ENCODE measurements around the gene SLC19A3.
A peak's percentile ranks its signal among the peaks of the same experiment; 100 is the strongest.
"Not testable (repeated sequence)": the region's sequence is repeated elsewhere in the genome, so short reads cannot be mapped to it uniquely, and the experiment has no call there.

The SLC19A3 gene

DNA sequence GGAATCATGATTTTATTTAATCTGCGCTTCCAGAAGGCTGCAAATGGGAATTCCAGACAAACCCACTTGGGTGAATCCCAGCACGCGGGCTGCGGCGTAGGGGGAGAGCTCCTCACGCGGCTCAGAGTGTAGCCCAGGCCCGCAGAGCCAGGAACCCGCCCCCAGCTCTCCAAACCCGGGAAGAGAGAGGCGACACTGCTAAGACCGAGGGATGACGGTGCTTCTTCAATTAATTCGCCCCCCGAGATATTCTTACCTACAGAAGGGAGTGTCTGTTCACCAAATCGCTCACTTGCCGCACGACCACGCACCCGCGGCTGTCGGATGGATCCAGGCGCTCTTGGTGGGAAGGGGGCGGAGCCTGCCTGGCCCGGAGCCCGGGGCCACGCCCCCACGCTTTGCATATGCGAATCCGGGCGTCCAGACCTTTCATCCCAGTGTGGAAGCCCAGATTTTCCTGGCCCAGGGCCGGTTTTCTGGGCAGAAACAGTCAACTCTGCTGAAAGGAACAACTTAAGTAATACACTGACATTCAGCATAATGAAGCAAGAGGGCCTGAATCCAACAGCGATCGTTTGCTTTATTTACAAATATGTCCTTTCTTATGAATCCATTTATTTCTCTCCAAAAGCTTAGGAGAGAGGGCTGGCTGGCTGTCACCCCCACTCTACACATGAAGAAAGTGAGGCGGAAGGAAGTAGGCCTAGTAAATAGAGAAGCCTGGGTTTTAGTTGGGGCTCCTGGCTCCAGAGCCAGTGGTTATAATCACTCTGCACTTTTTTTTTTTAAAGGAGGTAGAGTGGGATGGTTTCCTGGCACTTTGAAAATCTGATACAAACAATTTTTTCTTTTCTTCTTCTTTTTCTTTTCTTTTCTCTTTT lies at the start of gene SLC19A3:
SLC19A3 (minus strand) TSS at position 342 of the 881 bp plus-strand sequence. CDS start 15,710 bp downstream, outside the sequence.
- peak; percentile 4 to 39 for DNase-seq

DNA sequence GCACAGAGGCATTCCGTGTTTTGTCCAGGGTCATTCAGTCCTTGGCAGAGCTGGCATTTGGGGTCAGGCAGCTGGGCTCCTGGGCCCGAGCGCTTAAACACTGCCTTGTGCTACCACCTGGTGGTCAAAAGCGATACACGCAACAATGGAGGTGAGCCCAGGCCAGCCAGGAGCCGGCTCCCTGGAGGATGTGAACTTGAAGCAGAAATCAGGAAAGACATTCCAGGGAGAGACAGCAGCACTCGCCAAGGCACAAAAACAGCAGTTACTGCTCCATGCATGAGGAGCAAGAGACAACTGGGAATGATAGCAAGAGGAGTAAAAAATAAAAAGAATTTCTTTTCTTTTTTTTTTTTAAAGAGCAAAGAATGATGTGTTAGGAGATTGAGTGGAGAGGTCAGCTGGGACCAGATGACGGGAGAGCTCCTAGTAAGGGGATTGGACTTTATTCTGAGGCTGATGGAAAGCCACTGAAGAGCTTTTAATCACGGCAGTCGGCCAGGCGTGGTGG lies 48.6 kb upstream of the SLC19A3 start:
- DNase-seq, result peak; percentile 57 to 62

DNA sequence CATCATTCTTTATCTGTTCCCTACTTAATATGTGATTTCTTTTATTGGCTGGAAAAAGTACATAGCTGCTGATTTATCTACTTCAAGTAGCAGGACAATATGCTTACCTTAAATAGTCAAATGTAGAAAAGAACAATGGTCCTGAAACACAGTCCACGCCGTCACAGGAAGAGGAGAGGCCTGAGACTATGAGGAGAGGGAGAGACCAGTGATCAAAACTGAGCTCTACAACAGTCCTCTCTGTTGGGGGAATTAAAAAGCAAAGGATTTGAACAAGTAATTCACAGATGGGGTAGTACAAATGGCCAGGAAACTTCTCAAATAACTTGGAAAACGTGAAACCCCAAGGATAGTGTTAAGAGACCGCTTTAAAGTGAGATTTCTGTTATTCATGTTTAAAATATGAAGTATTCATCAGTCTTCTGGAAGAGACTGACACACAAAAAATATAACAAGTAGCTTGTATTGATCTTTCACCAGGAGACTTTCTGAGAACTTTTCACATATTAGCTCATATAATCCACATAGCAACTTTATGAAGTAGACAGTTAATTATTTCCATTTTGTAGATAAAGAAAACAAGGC lies 48.1 kb upstream of the SLC19A3 start:
- no peak for DNase-seq

DNA sequence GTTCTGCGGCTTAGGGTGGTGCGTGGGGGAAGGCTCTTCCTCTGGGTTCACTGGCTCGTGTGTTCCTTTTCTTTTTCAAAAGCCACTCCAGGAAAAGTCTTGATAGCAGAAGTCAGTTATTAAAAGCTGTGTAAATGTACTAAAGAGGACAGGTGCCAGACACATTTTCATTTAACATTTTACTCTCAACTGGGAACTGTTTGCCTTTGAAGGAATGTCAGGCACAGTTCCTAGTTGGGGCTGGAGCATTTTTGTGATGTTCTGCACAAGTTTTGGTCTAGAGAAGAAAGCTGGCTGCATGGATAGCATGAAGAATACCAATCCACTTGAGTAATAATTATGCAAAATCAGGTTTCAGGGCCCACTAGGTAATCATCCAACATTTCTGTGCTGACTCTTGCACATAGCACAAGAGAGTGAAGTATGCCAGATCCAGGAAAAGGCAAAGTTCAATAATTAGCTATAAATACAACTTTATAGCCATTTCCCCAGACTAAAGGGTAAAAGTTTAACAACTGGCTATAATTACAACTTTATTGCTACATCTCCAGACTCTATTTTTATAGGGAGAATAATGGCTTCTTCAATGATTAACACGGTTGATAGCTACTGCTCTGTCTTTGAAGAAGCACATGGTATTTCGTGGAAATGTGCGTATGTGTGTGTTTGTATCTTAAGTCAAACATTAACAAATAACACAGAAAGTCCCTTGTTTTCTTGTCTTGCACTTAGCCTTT lies 44.1 kb upstream of the SLC19A3 start:
- no peak for DNase-seq

DNA sequence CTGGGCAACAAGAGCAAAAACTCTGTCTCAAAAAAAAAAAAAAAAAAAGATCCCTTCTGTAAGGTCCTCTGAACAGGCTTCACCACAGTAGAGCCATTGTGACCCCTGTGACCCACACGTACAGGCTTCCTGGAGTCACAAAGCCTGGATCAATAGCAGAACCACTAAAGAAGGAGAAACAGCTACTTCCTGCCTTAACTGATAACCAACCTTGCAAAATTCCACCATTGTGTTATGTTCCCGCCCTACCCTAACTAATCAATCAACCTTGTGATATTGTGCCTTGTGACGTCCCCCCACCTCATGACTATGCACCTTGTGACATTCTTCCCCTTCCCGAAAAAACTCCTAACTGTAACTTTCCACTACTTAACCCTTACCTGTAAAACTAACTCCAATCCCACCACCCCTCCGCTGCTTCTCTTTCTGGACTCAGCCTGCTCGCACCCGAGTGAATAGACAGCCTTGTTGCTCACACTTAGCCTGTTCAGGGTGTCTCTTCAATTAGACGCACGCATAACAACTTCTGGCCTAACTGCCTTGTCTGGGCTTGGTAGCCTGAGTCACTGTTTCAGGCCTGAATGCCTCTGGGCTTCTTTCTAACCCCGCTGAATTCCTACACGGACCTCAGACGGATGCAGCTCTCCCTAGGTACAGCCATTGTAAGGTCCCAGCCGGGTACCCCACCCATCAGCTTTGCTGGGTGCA lies 41.7 kb upstream of the SLC19A3 start:
- DNase-seq, result no peak

DNA sequence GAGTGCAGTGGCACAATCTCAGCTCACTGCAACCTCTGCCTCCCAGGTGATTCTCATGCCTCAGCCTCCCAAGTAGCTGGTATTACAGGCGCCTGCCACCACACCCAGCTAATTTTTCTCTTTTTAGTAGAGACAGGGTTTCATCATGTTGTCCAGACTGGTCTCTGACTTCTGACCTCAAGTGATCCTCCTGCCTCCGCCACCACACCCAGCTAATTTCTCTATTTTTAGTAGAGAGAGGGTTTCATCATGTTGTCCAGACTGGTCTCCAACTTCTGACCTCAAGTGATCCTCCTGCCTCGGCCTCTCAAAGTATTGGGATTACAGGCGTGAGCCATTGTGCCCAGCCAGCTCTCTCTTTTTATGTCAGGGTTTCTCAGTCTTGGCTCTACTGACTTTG lies 38.4 kb upstream of the SLC19A3 start:
- DNase-seq, result not testable (repeated sequence)

DNA sequence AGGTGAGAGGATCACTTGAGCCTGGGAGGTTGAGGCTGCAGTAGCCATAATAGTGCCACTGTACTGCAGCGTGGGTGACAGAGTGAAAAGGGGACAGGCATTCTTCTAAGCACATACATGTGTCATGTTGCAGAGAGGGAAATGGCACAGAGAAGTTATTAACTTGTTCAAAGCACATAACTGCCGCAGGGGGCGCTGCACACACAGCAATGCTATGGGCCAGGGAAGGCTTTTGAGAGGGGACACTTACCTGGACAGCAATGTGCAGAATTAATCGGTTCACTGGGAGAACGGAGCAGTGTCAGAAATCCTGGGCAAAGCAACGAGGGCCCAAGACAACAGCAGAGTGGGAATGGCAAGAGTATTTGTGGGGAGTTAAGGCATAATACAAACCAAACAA lies 30.3 kb upstream of the SLC19A3 start:
- no peak for DNase-seq

DNA sequence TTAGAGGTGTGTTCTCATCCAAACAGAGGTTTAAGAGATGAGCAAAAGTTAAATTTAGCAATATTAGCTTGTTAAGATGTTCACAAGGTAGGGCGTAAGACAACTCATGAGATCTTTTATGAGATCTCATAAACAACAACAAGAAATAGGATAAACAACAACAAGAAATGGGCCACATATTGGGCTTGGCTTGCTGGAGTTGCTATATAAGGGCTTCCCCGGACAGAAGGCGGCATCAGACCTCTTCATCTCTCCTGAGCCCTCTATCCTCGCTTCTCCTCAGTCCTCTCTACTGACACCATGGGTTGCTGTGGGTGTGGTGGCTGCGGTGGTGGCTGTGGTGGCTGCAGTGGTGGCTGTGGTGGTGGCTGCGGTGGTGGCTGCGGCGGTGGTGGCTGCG lies 27.8 kb upstream of the SLC19A3 start, which contains the start of gene SCYGR8:
SCYGR8 (plus strand) TSS at position 301 of the 400 bp plus-strand sequence; CDS start at position 301, 0 bp downstream.
- DNase-seq, result no peak

DNA sequence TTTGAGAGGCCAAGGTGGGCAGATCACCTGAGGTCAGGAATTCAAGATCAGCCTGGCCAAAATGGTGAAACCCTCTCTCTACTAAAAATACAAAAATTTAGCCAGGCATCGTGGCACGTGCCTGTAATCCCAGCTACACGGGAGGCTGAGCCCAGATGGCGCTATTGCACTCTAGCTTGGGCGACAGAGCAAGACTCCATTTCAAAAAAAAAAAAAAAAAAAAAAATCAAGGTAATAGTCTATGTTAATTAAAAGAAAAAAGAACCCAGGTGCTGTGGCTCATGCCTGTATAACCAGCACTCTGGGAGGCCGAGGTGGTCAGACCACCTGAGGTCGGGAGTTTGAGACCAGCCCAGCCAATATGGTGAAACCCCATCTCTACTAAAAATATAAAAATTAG lies 22.9 kb upstream of the SLC19A3 start:
- DNase-seq, result not testable (repeated sequence)

DNA sequence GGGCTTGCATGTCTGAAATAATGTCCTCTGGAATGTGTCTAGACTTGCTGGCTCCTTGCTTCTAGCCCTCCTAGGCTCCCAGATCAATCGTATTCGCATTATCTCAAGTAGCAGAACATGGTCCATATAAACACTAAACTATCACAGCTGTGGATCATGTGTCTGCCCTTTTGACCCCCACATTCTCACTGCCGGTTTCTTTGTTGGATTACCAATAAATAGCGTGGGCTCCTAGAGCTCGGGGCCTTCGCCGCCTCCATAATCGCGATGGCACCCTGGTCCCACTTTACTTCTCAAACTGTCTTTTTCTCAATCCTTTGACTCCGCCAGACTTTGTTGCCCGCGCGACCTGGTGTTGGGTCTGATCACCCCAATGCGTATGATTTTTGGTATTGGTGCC lies 21.5 kb upstream of the SLC19A3 start:
- DNase-seq, result no peak

DNA sequence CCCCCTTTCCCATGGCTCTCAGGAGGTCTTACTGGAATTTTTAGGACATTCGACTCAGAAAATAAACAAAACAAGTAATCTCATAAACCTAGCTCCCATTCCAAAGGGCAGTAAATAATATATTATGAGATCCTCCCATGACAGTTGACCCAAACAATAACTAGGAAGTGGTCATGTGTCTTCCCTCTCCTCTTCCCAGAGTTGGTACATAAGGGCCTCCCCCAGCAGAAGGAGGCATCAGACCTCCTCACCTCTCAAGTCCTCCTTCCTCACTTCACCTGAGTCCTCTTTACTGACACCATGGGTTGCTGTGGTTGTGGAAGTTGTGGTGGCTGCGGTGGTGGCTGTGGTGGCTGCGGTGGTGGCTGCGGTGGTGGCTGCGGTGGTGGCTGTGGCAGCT lies 10.2 kb upstream of the SLC19A3 start, which contains the start of gene SCYGR7:
SCYGR7 (plus strand) TSS at position 301 of the 400 bp plus-strand sequence; CDS start at position 301, 0 bp downstream.
- no peak for DNase-seq

DNA sequence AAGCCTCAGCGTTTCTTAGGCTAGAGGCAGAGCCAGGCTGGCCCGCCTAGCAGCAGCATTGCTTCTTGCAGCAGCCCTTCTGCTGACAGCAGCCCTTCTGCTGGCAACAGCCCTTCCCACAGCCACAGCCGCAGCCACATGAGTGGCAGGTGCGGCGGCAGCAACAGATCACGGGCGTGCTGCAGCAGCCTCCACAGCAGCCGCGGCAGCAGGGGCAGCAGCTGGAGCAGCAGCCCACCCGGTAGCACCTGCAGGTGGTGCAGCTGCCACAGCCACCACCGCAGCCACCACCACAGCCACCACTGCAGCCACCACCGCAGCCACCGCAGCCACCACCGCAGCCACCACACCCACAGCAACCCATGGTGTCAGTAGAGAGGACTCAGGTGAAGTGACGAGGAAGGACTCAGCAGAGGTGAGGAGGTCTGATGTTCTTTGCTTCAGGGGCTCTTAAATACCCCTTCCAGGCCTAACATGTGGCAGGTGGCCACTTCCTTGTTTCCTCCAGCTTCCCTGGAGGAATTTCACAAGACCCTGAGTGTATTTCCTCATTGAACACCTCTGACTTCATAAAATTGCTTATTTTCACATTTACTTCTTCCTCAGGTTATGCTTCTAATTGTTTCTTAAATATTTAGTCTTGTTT lies 6.7 kb upstream of the SLC19A3 start, which contains the start of gene SCYGR6:
SCYGR6 (minus strand) TSS at position 364 of the 646 bp plus-strand sequence; CDS start at position 364, 0 bp downstream.
- no peak for DNase-seq

DNA sequence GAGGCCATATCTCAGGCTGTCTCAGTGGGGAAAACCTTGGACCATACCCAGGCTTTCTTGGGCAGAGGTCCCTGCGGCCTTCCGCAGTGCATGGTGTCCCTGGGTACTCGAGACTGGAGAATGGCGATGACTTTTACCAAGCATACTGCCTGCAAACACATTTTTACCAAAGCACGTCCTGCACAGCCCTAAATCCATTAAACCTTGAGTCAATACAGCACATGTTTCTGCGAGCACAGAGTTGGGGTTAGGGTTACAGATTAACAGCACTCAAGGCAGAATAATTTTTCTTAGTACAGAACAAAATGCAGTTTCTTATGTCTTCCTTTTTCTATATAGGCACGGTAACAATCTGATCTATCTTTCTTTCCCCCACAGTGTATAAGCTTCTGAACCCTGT lies 5.0 kb upstream of the SLC19A3 start:
- not testable (repeated sequence) for DNase-seq

DNA sequence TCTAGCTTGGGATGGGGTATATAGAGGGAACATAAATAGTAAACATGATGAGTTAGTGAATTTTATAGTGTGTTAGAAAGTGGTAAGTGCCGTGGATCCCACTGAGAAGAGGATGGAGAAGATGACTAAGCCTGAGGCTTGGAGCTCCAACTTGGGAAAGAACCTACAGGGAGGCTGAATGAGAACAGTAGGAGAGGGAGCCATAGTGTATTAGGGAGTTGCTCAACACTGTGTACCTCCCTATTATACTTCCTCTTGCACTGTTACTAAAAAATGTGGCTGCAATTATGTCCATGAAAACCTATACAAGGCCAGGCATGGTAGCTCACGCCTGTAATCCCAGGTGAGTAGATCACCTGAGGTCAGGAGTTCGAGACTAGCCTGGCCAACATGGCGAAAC lies 2.9 kb upstream of the SLC19A3 start:
- no peak for DNase-seq

DNA sequence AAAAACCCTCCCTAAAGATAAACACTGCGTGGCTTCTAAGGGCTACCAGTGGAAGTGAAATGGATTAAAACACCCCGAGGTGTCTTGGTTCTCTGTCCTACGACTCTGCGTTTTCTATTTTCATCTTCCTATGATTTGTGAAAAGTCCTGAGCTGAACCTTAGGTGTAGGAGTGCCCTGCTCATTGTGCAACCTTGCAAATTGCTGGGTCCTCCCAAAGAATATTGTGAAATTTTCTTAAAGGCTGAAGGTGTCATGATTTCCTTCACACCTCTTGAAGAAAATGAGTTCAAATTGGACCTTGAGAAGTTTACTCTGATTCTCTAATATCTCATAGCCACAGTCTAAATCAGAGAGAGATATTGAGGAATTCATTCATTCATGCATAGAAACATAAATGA lies 1.8 kb upstream of the SLC19A3 start:
- no peak for DNase-seq

DNA sequence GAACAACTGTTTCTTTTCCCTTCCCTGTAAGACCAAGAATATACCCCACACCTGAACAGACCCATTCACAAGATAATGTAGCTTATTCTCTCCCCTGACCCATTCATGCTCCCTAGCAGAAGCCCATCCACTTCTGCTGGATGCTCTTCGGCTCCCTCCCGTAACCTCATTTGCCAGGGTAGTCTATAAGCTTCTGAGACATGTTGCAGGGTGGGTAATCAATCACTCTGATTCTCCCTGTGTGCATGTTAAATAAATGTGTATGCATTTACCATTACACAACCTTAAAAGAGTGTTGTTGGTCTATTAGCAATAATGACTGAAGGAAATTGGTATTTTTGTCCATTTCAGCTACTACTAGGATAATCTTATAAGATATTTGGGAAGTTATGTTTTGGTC lies 1.3 kb downstream of the SLC19A3 start:
- no peak for DNase-seq

DNA sequence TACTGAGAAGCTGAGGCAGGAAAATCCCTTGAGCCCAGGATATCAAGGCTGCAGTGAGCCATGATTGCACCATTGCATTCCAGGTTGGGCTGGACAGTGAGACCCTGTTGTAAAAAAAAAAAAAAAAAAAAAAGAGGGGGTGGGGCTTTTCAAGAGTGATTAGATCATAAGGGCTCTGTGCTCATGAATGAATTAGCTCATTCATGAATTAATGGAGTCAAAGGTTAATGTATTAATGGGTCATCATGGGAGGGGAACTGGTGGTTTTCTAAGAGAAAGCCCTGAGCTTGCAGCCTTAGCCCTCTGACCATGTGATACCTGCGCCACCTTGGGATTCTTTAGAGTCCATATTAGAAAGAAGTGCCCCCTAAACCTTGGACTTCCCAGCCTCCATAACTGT lies 4.5 kb downstream of the SLC19A3 start:
- no peak for DNase-seq

DNA sequence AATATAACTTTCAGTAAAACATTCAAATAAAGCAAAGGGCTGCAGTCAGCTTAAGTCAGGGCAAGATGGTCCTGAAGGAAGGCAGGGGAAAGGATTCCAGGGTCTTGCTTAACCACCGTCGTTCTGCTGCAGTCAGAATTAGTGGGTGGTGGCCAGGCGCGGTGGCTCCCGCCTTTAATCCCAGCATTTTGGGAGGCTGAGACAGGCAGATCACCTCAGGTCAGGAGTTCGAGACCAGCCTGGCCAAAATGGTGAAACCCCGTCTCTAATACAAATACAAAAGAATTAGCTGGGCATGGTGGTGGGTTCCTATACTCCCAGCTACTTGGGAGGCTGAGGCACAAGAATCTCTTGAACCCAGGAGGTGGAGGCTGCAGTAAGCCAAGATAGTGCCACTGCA lies 6.8 kb downstream of the SLC19A3 start:
- DNase-seq, result no peak

DNA sequence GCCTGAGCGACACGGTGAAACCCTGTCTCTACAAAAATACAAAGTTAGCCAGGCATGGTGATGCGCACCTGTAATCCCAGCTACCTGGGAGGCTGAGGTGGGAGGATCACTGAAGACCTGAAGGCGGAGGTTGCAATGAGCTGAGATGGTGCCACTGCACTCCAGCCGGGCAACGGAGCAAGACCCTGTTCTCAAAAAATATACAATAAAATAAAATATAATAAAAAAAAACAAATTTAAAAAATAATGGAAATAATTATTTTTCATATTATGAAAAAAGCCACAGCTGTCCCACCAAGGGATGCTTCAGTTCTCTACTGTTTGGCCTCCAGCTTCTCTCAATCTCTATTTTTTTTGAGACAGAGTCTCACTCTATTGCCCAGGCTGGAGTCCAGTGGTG lies 10.4 kb downstream of the SLC19A3 start:
- DNase-seq, result no peak

DNA sequence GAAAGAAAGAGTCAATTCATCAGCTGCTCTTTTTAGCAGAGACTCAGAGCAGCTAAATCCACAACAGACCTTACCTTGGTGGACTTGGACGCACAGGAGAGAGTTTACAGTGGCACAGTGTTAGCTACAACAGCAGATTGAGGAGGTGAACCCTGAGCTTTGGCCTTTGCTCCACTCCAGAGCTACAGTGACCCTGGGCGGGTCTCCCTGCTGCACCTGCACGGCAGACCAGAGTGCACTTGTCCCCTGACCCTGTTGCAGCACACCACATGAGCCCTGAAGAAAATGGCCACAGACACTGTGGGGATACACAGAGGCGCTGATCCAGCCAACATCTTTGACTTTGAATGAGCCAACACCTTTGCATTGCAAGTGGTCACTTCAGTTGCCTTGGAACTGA lies 11.0 kb downstream of the SLC19A3 start:
- no peak for DNase-seq

DNA sequence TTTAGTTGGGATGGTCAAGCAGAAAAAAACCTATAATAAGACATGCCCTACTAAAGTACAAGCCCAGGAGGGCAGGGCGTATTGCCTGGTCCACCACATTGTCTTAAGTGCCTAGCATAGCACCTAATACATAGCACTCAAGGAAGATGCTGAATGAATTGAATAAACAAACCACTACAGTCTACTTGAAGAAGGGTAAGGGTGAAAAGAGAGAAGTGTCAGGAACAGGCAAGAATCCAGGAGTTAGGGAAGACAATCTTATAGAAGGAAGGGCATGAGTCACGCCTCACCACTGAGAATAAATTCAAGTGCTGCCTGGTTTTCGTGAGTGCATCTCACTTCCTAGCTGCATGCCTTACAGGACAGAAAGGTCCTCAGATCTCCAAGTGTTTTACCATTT lies 13.9 kb downstream of the SLC19A3 start:
- DNase-seq, result no peak

DNA sequence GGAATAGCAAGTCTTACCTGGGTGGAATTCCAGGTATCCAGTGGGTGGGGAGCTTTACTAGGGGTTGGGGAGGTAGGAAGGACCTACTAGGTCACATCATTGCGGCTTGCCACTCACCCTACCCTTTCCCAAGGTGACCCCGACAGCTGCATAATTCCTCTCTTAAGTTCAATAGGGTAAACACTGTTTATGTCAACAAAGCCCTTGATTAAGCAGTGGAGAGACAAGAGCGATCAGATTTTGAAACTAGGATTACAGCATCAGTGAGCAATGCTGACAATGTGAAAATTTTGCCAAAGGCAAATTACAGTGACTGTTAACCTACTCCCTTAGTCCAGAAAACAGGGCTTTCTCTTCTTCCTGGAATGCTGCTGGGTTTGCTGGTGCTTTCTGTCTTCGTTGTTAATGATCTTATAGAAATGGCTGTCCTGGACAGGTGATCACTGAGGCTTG lies 14.5 kb downstream of the SLC19A3 start:
- no peak for DNase-seq
